ENCODE results near the gene GID8. TPM values are rescaled to one million over a fixed set of nuclear protein-coding genes. Genes with fewer than 3 reads are reported as not detected.

GID8 gene
- total and polyA plus RNA-seq, 8 donors: 10.8 to 39.3 (median 15.5) TPM

GRCh38 chr20:62945771-62946339 is 7.9 kb downstream of the GID8 start:
- DNase-seq: no peak
- intact Hi-C loops (cut with DNase I; ENCODE audit: low total_unique reads): no loop called here
- H3K4me1 ChIP-seq: peaks cover 0 to 31% (median 17%) of the 10 kb centered on the region in 4 donors
- TF ChIP-seq EP300 (IDR thresholded peaks at IDR 0.05): no peak
- TF ChIP-seq CTCF (IDR thresholded peaks at IDR 0.05): no peak
- TF ChIP-seq POLR2A (IDR thresholded peaks at IDR 0.05): no peak
- TF ChIP-seq POLR2AphosphoS5 (IDR thresholded peaks at IDR 0.05): no peak
- H3K36me3 ChIP-seq: peaks cover 61 to 99% (median 97%) of the 10 kb centered on the region in 4 donors
- H3K9me3 ChIP-seq: no peaks in the 10 kb centered on the region
- 90 to 95% (median 93%) methylated on average over 25 of the region's 25 CpGs for WGBS, 5 donors
- no peaks in the 10 kb centered on the region for H3K27me3 ChIP-seq
- no peak overlapping the region for H3K27ac ChIP-seq
- H3K4me3 ChIP-seq: no peak overlapping the region

- no peak overlapping the region for H3K27ac ChIP-seq
- H3K36me3 ChIP-seq: peaks cover 55 to 92% (median 90%) of the 10 kb centered on the region in 4 donors
- H3K27me3 ChIP-seq: no peaks in the 10 kb centered on the region
- no peaks in the 10 kb centered on the region for H3K9me3 ChIP-seq
- 34 to 70% (median 45%) methylated on average over 10 of the region's 10 CpGs for WGBS, 5 donors
- TF ChIP-seq POLR2AphosphoS5 (IDR thresholded peaks at IDR 0.05): peak in 2 of 3 donors; percentile 16 to 52
- TF ChIP-seq CTCF (IDR thresholded peaks at IDR 0.05): no peak
- DNase-seq: peak in 1 of 2 donors; percentile 57
- peaks cover 2 to 26% (median 13%) of the 10 kb centered on the region in 4 donors for H3K4me1 ChIP-seq
- intact Hi-C loops (cut with DNase I; ENCODE audit: low total_unique reads): no loop called here
- no peak overlapping the region for H3K4me3 ChIP-seq
These were observed 9.0 kb downstream of the GID8 start for GRCh38 chr20:62946918-62947317.

GRCh38 chr20:62947532-62948300 is 9.8 kb downstream of the GID8 start:
- DNase-seq: no peak
- intact Hi-C loops (cut with DNase I; ENCODE audit: low total_unique reads): no loop called here
- peaks cover 9 to 32% (median 19%) of the 10 kb centered on the region in 4 donors for H3K4me1 ChIP-seq
- no peaks in the 10 kb centered on the region for H3K27me3 ChIP-seq
- 91 to 96% (median 95%) methylated on average over 17 of the region's 17 CpGs for WGBS, 5 donors
- H3K36me3 ChIP-seq: peaks cover 55 to 84% (median 82%) of the 10 kb centered on the region in 4 donors
- no peaks in the 10 kb centered on the region for H3K9me3 ChIP-seq
- TF ChIP-seq POLR2A (IDR thresholded peaks at IDR 0.05) (no peak), POLR2AphosphoS5 (IDR thresholded peaks at IDR 0.05) (no peak), CTCF (IDR thresholded peaks at IDR 0.05) (no peak), EP300 (IDR thresholded peaks at IDR 0.05) (no peak)
- no peak overlapping the region for H3K4me3 ChIP-seq
- H3K27ac ChIP-seq: no peak overlapping the region

GRCh38 chr20:62949153-62949821 is 11.3 kb downstream of the GID8 start:
- H3K9me3 ChIP-seq: no peaks in the 10 kb centered on the region
- H3K36me3 ChIP-seq: peaks cover 39 to 68% (median 66%) of the 10 kb centered on the region in 4 donors
- H3K27ac ChIP-seq: no peak overlapping the region
- TF ChIP-seq POLR2A (IDR thresholded peaks at IDR 0.05) (no peak), EP300 (IDR thresholded peaks at IDR 0.05) (no peak), CTCF (IDR thresholded peaks at IDR 0.05) (no peak), POLR2AphosphoS5 (IDR thresholded peaks at IDR 0.05) (no peak)
- intact Hi-C loops (cut with DNase I; ENCODE audit: low total_unique reads): no loop called here
- no peaks in the 10 kb centered on the region for H3K27me3 ChIP-seq
- WGBS, 5 donors: 95 to 98% (median 96%) methylated on average over 6 of the region's 6 CpGs
- no peak for DNase-seq
- H3K4me3 ChIP-seq: no peak overlapping the region
- peaks cover 20 to 44% (median 35%) of the 10 kb centered on the region in 4 donors for H3K4me1 ChIP-seq
